HG03045 (cell line): ENCODE data around the gene NAGK.
"Not testable (repeated sequence)": the region's sequence is repeated elsewhere in the genome, so short reads cannot be mapped to it uniquely, and the experiment has no call there.

Experiments
- ATAC-seq: cut with Tn5 transposase; IDR thresholded peaks from one replicate; pipeline ENCODE4 v1.9.1; 2021; ENCODE audit warnings: mild to moderate bottlenecking, moderate library complexity; ENCODE audit not compliant: unreplicated experiment

Gene NAGK

DNA sequence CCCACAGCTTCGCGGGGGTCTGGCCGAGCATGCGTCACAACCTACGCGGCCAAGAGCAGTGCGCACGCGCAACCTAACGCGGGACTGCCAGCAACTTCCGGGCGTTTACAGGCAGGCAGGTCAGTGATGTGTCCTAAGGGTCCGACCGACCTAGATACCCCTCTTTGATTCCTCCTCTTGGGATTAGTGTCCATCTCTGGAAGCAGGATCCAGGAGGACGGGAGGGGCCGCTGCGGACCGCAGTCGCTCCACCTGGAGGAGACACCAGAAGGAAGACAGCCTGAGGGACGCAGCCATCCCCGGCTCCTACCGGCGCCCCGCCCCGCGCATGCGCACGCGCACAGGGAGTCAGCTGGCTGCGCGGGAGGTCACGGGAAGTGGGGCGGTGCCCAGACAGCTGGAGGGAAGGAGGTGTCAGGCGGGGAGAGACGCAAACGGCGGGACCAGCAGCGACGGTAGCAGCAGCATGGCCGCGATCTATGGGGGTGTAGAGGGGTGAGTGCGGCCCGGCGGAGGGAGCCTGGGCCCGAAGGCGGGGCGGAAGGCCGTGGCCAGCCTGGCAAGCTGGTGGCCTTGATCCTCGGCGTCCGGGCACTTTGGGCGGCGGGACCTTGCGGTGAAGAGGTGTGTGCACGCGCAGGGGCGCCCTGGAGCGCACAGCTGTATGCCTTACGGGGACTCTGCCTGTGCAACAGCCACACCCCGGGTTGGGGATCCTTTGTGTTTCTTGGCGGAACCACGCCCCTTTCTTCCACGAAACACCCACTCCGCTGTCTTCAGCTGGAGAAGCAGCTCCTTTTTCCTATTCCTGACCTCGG lies at the start of gene NAGK:
NAGK (plus strand) TSS at position 431 of the 818 bp plus-strand sequence; CDS start at position 467, 36 bp downstream.
- ATAC-seq, result peak; percentile 61

DNA sequence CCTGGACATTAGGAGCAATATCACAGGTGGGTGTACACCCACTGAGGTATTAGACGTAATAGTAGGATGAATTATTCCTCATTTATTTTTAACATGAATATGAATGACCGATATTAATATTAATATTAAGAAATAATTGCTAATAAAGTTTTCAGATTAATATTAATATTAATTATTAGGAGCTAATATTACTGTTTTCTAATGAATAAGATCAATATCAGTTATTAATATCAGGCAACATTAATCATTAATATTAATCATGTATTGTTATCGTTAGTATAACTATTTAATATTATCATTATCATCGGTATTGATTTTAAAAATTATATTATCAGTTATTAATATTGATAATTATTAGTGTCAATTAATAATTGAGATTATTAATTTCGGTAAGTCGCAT lies 48.5 kb upstream of the NAGK start:
- not testable (repeated sequence) for ATAC-seq

DNA sequence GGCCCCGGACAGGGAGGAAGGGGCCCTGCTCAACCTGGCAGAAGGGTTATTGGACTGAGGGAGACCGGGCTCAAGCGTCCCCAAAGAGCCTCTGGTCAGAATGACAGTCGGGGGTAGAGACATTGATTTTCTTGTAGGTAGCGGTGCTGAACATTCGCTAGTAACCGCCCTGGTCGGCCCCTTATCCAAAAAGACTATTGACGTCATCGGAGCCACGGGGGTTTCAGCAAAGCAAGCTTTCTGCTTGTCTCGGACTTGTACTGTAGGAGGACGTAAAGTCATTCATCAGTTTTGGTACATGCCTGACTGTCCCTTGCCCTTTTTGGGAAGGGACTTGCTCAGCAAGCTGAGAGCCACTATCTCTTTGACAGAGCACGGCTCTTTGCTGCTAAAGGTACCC lies 47.1 kb upstream of the NAGK start:
- not testable (repeated sequence) for ATAC-seq

DNA sequence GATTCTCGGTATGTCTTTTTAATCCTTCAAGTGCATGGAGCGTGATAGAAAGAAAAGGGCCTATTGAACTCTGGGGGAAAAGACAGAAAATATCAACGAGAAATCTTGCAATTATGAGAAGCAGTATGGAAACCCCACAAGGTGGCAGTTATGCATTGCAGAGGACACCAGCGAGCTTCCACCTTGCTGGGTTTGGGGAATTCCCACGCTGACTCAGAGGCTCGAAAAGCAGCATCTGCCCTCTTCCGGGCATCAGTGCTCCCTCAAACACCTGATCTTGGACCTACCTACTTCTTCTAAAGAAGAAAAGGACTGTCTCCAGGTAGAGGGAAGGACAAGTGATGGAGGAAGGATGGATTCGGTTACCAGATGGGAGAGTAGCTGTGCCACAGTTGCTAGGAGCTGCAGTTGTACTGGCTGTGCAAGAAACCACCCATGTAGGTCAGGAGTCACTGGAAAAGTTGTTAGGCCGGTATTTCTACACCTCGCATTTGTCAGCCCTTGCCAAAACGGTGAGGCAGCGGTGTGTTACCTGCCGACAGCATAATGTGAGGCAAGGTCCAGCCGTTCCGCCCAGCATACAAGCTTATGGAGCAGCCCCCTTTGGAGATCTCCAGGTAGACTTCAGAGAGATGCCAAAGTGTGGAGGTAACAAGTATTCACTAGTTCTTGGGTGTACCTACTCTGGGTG lies 44.8 kb upstream of the NAGK start:
- not testable (repeated sequence) for ATAC-seq

DNA sequence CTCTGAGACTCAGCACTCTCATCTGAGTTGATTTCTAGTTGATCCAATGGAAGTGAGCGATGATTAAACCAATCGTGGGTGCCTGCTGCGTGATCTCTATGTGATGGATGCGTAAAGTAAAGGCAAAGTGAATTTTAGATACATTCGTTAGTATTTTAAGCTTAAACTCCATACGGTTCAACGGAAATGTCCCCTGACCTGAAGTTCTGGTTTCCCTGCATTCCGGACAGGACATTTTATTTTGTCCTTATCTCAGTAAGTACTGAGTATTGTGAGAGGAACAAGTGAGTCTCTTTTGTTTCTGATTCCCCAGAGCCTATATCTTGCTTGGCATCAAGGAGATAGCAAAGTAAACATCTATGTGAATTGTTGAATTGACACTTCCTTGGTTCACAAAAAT lies 32.2 kb upstream of the NAGK start:
- ATAC-seq, result not testable (repeated sequence)

DNA sequence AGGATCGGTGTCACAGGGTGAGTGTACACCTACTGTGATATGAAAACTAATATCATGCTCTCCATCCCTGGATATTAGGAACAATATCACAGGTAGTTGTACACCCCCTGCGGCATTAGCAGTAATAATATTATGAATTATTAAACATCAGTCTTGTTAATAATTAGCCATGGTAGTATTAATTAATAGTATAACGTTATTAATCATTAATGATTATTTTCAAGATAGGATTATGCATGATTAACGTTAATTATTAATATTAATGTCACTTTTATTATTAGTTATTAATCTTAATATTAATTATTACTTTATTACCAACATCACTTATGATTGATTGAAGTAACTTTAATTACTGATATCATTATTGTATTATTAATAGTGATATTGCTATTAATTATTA lies 26.2 kb upstream of the NAGK start:
- no peak for ATAC-seq

DNA sequence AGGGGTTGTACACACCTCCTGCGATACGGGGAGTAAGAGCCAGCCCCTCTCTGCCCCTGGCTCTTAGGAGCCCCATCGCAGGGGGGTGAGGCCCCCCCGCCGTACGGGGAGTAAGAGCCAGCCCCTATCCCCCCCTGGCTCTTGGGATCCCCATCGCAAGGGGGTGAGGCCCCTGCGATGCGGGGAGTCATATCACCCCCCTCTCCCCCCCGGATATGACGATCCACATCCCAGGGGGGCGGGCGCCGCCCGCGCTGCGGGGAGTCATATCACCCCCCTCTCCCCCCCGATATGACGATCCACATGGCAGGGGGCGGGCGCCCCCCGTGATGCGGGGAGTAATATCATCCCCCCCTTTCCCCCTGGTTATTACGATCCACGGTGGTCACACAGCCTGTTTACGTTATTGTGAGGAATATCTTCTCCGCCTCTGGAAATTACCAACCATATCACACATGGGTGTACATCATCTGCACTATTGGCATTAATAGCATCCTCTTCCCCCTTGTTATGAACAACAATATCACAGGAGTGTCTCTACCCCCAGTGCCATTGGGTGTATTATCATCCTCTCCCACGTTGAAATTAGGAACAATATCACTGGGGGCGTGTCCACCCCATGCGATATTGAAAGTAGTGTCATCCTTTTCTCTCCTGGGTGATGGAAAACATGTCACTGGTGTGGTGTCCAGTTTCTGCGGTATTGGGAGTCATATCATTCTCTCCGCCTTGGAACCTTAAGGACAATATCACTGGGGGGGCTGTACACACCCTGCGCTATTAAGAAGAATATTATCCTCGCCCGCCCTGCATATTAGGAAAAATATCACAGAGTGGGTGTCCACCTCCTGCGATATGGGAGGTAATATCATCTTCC lies 24.7 kb upstream of the NAGK start:
- ATAC-seq, result no peak

DNA sequence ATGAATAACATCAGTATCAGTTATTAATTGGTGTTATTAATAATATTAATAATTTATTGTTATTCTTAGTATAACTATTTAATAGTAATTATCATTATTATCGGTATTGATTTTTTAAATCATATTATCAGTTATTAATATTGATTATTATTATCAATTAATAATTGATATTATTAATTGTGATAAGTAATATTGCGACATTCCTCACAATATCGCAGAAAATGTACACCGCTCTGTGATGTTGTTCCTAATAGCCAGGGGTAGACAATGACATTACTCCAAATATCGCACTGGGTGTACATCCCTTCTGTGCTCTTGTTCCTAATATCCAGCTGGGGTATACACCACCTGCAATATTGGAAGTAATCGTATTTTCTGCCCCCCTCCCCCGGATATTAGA lies 23.3 kb upstream of the NAGK start:
- ATAC-seq, result no peak

DNA sequence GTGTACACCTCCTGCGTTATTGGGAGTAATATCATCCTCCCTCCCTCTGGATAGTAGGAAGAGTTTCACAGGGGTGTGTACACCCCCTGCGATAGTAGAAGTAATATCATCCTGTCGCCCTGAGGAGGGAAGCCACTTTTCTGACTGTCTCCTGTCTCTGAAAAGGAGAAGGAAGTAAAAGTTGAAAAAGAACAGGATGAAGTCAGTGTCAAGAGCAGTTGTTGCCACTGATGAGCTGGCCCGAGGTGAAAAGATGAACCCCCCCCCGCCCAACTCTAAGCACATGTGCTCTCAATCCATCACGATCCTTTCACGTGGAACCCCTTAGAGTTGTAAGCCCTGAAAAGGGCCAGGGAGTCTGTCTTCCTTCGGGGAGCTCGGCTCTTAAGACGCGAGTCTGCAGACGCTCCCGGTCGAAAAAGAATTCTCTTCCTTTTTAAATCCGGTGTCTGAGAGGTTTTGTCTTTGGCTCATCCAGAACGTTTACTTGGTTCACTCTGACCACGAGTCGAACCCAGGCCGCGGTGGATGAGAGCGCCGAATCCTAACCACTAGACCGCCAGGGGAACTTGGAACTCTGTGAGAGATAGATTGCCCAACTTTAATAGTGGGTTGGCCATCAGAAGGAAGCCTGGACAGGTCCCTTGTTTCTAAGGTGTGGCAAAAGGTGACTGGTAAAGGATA lies 22.4 kb upstream of the NAGK start:
- no peak for ATAC-seq

DNA sequence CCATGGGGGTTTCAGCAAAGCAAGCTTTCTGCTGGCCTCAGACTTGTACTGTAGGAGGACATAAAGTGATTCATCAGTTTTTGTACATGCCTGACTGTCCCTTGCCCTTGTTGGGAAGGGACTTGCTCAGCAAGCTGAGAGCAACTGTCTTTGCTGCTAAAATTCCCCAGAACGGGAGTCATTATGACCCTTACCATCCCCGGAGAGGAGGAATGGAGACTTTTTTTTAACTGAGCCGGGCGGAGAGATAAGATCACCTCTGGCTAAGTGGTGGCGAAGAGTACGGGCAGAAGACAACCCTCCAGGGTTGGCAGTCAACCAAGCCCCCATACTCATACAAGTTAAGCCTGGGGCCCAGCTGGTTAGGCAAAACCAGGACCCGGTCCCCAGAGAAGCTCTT lies 20.4 kb upstream of the NAGK start:
- no peak for ATAC-seq

DNA sequence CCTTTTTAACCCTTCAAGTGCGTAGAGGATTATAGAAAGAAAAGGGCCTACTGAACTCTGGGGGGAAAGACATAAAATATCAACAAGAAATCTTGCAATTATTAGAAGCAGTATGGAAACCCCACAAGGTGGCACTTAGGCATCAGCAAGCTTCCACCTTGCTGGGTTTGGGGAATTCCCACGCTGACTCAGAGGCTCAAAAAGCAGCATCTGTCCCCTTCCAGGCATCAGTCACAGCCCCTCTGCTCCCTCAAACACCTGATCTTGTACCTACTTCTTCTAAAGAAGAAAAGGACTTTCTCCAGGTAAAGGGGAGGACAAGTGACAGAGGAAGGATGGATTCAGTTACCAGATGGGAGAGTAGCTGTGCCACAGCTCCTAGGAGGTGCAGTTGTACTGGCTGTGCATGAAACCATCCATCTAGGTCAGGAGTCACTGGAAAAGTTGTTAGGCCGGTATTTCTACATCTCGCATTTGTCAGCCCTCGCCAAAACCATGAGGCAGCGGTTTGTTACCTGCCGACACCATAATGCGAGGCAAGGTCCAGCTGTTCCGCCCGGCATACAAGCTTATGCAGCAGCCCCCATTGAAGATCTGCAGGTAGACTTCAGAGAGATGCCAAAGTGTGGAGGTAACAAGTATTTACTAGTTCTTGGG lies 18.6 kb upstream of the NAGK start:
- ATAC-seq, result not testable (repeated sequence)

DNA sequence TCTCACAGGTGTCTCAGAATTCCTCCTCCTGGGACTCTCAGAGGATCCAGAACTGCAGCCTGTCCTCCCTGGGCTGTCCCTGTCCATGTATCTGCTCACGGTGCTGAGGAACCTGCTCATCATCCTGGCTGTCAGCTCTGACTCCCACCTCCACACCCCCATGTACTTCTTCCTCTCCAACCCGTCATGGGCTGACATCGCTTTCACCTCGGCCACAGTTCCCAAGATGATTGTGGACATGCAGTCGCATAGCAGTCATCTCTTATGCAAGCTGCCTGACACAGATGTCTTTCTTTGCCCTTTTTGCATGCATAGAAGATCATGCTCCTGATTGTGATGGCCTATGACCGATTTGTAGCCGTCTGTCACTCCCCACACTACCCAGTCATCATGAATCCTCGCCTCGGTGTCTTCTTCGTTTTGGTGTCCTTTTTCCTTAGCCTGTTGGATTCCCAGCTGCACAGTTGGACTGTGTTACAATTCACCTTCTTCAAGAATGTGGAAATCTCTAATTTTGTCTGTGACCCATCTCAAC lies 13.2 kb upstream of the NAGK start:
- ATAC-seq, result not testable (repeated sequence)

DNA sequence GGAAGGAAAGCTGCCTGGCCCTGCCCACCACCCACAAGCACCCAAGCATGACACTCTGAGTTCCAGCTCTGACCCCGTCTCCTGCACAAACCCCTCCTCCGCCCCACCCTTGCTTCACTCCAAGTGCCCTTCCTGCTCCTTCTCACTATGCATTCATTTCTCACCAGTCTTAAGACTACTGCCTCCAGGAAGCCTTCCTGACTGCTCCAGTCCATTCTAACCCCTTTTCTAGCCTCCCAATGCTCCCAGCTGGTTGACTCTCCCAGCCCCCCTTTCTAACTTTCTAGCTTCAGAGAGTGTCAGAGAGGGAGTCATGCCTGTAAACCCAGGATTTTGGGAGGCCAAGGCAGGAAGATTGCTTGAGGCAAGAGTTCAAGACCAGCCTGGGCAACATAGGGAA lies 8.2 kb upstream of the NAGK start:
- no peak for ATAC-seq

DNA sequence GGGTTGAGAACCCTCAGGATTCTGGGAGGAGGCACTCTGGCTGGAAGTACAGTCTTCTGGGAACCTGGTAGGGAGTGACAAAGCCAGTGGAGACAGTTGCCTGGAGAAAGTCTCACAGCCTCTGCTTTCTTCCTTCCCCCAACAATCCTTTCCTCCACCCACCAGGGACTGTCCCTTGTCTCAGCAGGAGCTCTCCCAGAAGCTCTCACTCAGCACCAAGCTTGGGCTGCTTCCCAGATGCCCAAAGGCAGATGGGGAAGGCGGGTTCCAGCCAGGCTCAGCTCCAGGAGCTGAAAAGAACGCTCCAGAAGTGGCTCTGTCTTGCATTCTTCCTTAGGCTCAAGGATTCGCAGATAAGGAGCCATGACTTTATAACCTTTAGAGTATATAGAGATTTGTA lies 7.6 kb upstream of the NAGK start:
- no peak for ATAC-seq

DNA sequence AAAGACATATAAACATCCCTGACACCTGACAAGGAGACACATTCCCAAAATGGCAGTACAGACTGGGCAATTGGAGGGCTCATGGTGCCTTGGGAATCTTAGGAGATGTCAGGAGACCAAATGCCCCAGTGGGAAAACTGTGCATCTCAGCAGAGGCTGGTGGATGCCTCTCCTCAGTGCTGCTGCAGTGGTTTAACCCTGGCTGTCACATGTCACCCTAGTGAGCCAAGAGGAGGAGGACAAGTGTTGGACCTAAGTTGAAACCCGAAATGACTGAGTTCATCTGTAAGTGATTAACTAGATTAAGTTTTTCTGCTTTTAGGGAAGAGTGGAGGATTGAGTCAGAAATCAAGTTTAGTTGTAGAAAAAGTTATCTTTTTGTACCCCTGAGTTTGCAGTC lies 5.2 kb upstream of the NAGK start:
- no peak for ATAC-seq

DNA sequence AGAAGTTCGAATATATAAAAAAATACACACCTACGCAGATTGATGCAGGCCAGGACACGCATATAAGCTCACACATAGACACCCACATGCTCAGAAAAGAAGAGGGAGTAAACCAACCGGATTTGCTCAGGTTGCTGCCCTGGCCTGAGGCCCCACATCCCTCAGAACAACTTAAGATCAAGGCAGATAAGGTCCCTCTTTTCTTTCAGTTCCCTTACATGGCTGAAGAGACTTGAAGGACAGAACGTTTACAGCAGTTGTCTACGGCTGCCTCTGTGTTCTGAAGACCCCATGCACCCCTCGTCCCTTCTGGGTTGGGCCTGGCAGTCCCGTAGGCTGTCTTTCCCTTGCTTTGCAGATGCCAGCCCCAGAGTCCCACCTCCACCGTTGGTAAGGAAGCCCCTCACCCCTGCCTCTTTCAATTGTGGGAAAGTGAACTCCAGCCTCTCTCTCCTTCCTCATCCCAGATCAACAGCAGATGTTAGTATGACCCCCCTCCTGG lies 4.3 kb upstream of the NAGK start:
- ATAC-seq, result no peak

DNA sequence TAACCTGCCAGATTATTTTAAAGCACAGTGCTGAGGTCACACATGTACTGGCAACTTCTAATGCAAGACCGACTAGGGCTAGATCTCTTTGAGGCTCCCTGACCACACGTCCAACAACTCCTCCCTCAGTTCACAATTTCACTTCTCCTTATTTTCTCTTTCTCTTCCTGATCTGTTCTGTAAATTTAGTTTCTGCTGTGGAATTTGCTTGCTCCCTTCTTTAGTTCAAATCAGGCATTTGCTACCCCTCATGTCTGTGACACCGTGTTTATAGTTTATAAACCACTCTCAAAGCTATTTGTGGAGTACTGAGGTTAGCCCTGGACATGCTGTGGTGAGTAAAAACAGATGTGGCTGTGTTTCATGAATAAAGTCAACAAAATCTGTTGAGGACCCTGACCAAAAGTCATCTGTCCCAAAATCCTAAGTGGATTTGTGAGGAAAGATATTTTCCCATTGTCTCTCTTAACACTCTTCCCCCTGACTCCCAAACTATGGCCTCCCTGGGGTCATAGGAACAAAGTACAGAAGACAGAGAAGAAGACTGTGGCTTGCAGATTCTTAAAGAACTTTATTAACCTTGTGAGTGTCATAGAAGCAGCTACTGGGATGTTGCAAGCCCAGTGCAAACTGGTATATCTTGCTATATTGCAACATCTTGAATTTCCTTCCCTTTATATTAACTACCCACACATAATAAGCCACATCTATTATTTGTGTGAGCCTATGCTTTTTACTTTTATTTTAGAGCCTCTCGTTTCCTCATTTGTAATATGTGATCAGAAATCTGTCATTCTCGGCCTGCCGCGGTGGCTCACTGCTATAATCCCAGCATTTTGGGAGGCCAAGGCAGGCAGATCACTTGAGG lies 3.5 kb upstream of the NAGK start:
- ATAC-seq, result no peak

DNA sequence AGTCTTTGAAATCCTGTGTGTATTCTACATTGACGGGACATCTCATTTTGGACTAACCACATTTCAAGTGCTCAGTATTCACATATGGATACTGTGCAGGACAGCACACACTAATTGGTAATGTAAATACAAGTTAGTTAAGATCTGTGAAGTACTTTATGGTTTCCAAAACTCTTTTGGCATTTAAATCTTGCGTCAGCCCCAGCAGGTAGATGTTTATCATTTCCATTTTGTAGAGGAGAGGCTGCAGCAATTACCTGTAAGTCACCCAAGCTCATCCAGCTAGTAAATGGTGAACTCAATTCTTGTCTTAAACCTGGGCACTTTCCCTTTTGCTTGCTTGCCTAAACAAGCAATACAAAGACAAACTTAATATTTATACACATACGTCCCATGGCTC lies 1.6 kb upstream of the NAGK start:
- no peak for ATAC-seq
